Heart left ventricle (tissue), 16 donors: ENCODE results near the gene PDK2. TPM values are rescaled to one million over a fixed set of nuclear protein-coding genes. Genes with fewer than 3 reads are reported as not detected.
"Not testable (repeated sequence)": the region's sequence is repeated elsewhere in the genome, so short reads cannot be mapped to it uniquely, and the experiment has no call there.

Experiments
- ATAC-seq, 4 donors: fragments of 200-7000 bp; cut with Tn5 transposase; one replicate each; pipeline ENCODE4 v1.9.1; 2020 to 2022; ENCODE audit warnings: moderate library complexity in 4 of 4, mild to moderate bottlenecking in 3 of 4, moderate number of reproducible peaks in 1 of 4
- DNase-seq, 5 donors: peaks; one replicate each; pipeline ENCODE4 v3.0.0-alpha.2; 2020
- H3K27ac ChIP-seq, 12 donors: fragments of 200-600 bp; sonication (generic) in 4 of 12; one replicate each; pipeline versions ENCODE4 v1.5.0 to v1.8.0; 2016 to 2022; ENCODE audit warnings: mild to moderate bottlenecking in 2 of 12
- H3K27me3 ChIP-seq, 9 donors: fragments of 200-600 bp; sonication (generic) in 2 of 9; one replicate each; pipeline versions ENCODE4 v1.5.1 to v1.8.0; 2016 to 2022; ENCODE audit warnings: mild to moderate bottlenecking in 3 of 9
- H3K36me3 ChIP-seq, 9 donors: fragments of 200-600 bp; sonication (generic) in 2 of 9; one replicate each; pipeline versions ENCODE4 v1.5.0 to v1.8.0; 2018 to 2022; ENCODE audit warnings: mild to moderate bottlenecking in 2 of 9
- H3K4me1 ChIP-seq, 12 donors: fragments of 200-600 bp; sonication (generic) in 4 of 12; one replicate each; pipeline versions ENCODE4 v1.5.0 to v1.8.0; 2016 to 2022; ENCODE audit warnings: mild to moderate bottlenecking in 3 of 12
- H3K4me3 ChIP-seq, 12 donors: fragments of 200-600 bp; sonication (generic) in 4 of 12; one replicate each; pipeline versions ENCODE4 v1.5.0 to v1.8.0; 2017 to 2022; ENCODE audit warnings: mild to moderate bottlenecking in 9 of 12, moderate library complexity in 4 of 12
- H3K9me3 ChIP-seq, 12 donors: fragments of 200-600 bp; sonication (generic) in 4 of 12; one replicate each; pipeline versions ENCODE4 v1.5.0 to v1.8.0; 2016 to 2022; ENCODE audit warnings: mild to moderate bottlenecking in 1 of 12
- CTCF ChIP-seq, 12 donors: fragments of 200-600 bp; sonication (generic) in 4 of 12; IDR thresholded peaks; one replicate each; pipeline versions ENCODE4 v1.5.0 to v1.8.0; 2018 to 2022; ENCODE audit warnings: antibody characterized with exemption in 12 of 12, mild to moderate bottlenecking in 5 of 12
- POLR2A ChIP-seq, 2 donors: fragments of 450-650 bp; IDR thresholded peaks; one replicate each; pipeline ENCODE4 v1.6.1; 2017; ENCODE audit warnings: antibody characterized with exemption in 2 of 2, mild to moderate bottlenecking in 2 of 2, moderate library complexity in 2 of 2
- WGBS, 4 donors: extraction: QIAGEN DNeasy Blood & Tissue Kit in 2 of 4; methylation state at CpG; one replicate each; pipeline versions ENCODE4 v1.1.5 to v1.1.7; 2013 to 2018; 5-methylcytosine and 5-hydroxymethylcytosine counted together
- intact Hi-C, 10 donors: fragments of 100-400 bp; cut with DNase I; formaldehyde crosslinking; loops; one replicate each; pipeline versions ENCODE4 v1.11.1 to v1.14.2; 2022
- polyA plus RNA-seq, 2 donors: library from polyadenylated mRNA; stranded (reverse); fragments of 200-250 nt; gene quantifications; one replicate each; pipeline ENCODE4 v1.2.3, GENCODE V29; 2013
- total RNA-seq, 9 donors: library from RNA; depleted of rRNA in 2 of 9; stranded (reverse); fragments of >200 nt in 2 of 9; fragmentation: NEBNext Ultra II Directional in 3 of 9; extraction: Animal tissue kit (Norgen Biotek cat#: 25700) in 3 of 9; gene quantifications; one replicate each; pipeline versions ENCODE4 v1.1.0 to v1.2.4, GENCODE V29; 2016 to 2023
- donor health status: ischemic (EF 13 %, LVEDD 7.1; RV severe dilation, severe dysfunction).
- donor health status: healthy with polysubstance abuse.
- donor health status: DM: no; HTN: yes; CAD: no.
- donor health status: DM: no; HTN: no; CAD: no.
- donor health status: ischemic (EF 25% LVEDD 6.9; RV normal size, moderate dysfunction).
- donor health status: ischemic (EF 25% LVEDD 5.7; RV mildly dilated, moderate dysfunction).
- donor health status: healthy.
- donor health status: DM: yes; HTN: yes; CAD: no.
- donor health status: ischemic (EF 35%, LVEDD 5.7; RV mildly dilated, moderate dysfunction).
- donor health status: nonischemic (EF 11% LVEDD 7.7; RV severe dilation, severe dysfunction).
- donor health status: DM: yes; HTN: yes; CAD: no.
- donor health status: PGD.
- donor health status: ischemic (EF 29% LVEDD 5.4; RV normal size, mild dysfunction).
- donor health status: nonischemic (EF 23%, LVEDD 6.1; RV moderate dilation, normal function).

PDK2 gene
- total and polyA plus RNA-seq, 11 donors = 125 to 490 (median 187) TPM

- Histone ChIP-seq H3K4me3 (peak overlapping the region in 2 of 12 donors; percentile 20 to 25), H3K27ac (peak overlapping the region in 11 of 12 donors; percentile 72 to 97 (median 84)), H3K27me3 (peaks cover 0 to 24% (median 0%) of the 10 kb centered on the region in 9 donors), H3K4me1 (peaks cover 0 to 96% (median 82%) of the 10 kb centered on the region in 12 donors), H3K36me3 (no peaks in the 10 kb centered on the region), H3K9me3 (no peaks in the 10 kb centered on the region)
- DNase-seq = peak in 1 of 5 donors; percentile 36
- TF ChIP-seq CTCF (IDR thresholded peaks at IDR 0.05) (no peak), POLR2A (IDR thresholded peaks at IDR 0.05) (no peak)
- intact Hi-C loops = loop anchor here in 3 of 10 donors (5.0 kb wide), 2 partner anchors 32 to 33 kb away; no protein-coding TSS in a partner anchor
- WGBS, 4 donors = 37 to 71% (median 50%) methylated on average over 5 of the region's 5 CpGs
- ATAC-seq = no peak
These were observed 35.3 kb upstream of the PDK2 start for GRCh38 chr17:50059759-50060273.

- Histone ChIP-seq H3K27ac (peak overlapping the region; percentile 63 to 97 (median 89)), H3K4me1 (peaks cover 0 to 97% (median 84%) of the 10 kb centered on the region in 12 donors), H3K9me3 (no peaks in the 10 kb centered on the region), H3K4me3 (peak overlapping the region in 8 of 12 donors; percentile 1 to 43 (median 28)), H3K36me3 (peaks cover 0 to 4% (median 0%) of the 10 kb centered on the region in 9 donors), H3K27me3 (peaks cover 0 to 12% (median 0%) of the 10 kb centered on the region in 9 donors)
- DNase-seq (peak; percentile 87 to 96 (median 91)), ATAC-seq (peak; percentile 75 to 88 (median 80))
- intact Hi-C loops = loop anchor here in 1 of 10 donors (5.0 kb wide), 1 partner anchor 34 kb away; no protein-coding TSS in a partner anchor
- 51 to 61% (median 55%) methylated on average over 9 of the region's 9 CpGs for WGBS, 4 donors
- TF ChIP-seq POLR2A (IDR thresholded peaks at IDR 0.05) (peak in 1 of 2 donors; percentile 60), CTCF (IDR thresholded peaks at IDR 0.05) (no peak)
These were observed 34.0 kb upstream of the PDK2 start for GRCh38 chr17:50060951-50061712.

- intact Hi-C loops = loop anchor here in 1 of 10 donors (5.0 kb wide), 1 partner anchor 34 kb away; no protein-coding TSS in a partner anchor
- ATAC-seq, H3K27me3 ChIP-seq, H3K9me3 ChIP-seq, DNase-seq, H3K36me3 ChIP-seq: not testable (repeated sequence)
- Histone ChIP-seq H3K4me1 (peaks cover 0 to 99% (median 81%) of the 10 kb centered on the region in 12 donors), H3K27ac (peak overlapping the region; percentile 63 to 97 (median 89)), H3K4me3 (peak overlapping the region in 8 of 12 donors; percentile 8 to 43 (median 28))
- WGBS, 4 donors = 74 to 88% (median 80%) methylated on average over 8 to 10 of the region's 10 CpGs
These were observed 33.5 kb upstream of the PDK2 start for GRCh38 chr17:50061713-50062045.

GRCh38 chr17:50062293-50063243 is 32.6 kb upstream of the PDK2 start:
- peaks cover 0 to 99% (median 75%) of the 10 kb centered on the region in 12 donors for H3K4me1 ChIP-seq
- TF ChIP-seq POLR2A (IDR thresholded peaks at IDR 0.05) (peak in 1 of 2 donors; percentile 32), CTCF (IDR thresholded peaks at IDR 0.05) (no peak)
- peak overlapping the region in 7 of 12 donors; percentile 8 to 43 (median 29) for H3K4me3 ChIP-seq
- 45 to 55% (median 52%) methylated on average over 7 to 10 of the region's 10 CpGs for WGBS, 4 donors
- peak overlapping the region; percentile 63 to 97 (median 89) for H3K27ac ChIP-seq
- ATAC-seq (peak; percentile 73 to 87 (median 79)), DNase-seq (peak; percentile 86 to 93 (median 87))
- H3K36me3 ChIP-seq = peaks cover 0 to 6% (median 0%) of the 10 kb centered on the region in 9 donors
- intact Hi-C loops = loop anchor here in 1 of 10 donors (5.0 kb wide), 1 partner anchor 35 kb away; no protein-coding TSS in a partner anchor
- H3K9me3 ChIP-seq = no peaks in the 10 kb centered on the region
- no peaks in the 10 kb centered on the region for H3K27me3 ChIP-seq
